GM21576 (cell line): ENCODE data around the gene SIK2.
"Not testable (repeated sequence)": the region's sequence is repeated elsewhere in the genome, so short reads cannot be mapped to it uniquely, and the experiment has no call there.

Experiments used
- ATAC-seq: cut with Tn5 transposase; IDR thresholded peaks from one replicate; pipeline ENCODE4 v1.9.1; 2021; ENCODE audit warnings: mild to moderate bottlenecking, moderate library complexity; ENCODE audit not compliant: unreplicated experiment

The SIK2 gene

DNA sequence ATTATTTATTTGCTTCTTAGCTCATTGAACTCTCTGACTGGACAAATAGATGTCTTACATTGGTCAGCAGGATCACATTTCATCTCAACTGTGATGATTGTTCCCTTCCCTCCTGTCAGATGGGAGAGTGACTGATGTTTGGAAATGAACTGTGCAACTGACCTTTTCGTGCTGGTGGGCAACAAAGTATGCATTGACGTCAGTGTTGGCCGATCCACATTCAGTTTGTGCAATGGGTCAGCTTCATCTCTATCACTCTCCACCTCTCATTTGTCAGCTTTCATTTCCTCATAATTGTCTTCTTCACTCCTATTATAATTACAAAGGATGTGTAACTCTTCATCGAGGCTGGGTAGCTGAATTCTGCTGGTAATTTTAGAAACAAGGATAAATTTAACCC lies 92.6 kb downstream of the SIK2 start:
- ATAC-seq: no peak

DNA sequence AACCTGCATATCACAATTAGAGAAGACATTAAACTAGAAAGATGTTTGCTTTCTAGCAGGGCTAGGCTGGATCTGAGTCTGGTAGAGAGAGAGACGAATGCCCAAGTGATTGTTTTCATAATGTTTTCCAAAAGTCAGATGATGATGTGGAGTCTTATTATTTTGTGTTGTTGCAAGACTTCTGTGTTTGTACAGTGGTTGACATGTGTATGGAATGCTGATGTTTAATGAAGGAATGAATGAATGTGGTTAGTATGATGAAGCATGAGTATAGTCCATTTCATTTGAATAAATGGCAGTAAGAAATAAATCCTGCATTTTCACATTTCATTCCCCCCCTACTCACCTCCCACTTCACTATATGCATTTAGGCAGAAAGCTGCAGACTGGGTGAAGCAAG lies 94.3 kb downstream of the SIK2 start:
- no peak for ATAC-seq

DNA sequence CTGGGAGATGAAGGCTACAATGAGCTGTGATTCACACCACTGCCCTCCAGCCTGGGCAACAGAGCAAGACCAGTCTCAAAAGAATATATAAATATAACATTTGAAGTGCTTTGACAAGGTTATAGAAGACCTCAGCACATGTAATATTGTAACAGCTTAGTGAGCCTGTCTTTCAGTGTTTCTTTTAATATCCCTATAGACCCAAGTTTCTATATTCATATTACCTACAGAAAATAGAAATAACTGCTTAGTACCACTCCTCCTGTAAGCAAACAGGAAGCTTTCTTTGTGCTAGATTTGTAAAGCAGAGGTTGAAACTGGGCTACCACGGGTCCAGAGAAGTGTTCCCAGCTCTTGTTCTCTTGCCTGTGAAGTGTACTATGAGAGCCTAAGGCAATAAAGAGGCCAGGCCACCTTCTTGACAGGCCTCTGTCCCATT lies 95.7 kb downstream of the SIK2 start:
- ATAC-seq: peak; percentile 39

DNA sequence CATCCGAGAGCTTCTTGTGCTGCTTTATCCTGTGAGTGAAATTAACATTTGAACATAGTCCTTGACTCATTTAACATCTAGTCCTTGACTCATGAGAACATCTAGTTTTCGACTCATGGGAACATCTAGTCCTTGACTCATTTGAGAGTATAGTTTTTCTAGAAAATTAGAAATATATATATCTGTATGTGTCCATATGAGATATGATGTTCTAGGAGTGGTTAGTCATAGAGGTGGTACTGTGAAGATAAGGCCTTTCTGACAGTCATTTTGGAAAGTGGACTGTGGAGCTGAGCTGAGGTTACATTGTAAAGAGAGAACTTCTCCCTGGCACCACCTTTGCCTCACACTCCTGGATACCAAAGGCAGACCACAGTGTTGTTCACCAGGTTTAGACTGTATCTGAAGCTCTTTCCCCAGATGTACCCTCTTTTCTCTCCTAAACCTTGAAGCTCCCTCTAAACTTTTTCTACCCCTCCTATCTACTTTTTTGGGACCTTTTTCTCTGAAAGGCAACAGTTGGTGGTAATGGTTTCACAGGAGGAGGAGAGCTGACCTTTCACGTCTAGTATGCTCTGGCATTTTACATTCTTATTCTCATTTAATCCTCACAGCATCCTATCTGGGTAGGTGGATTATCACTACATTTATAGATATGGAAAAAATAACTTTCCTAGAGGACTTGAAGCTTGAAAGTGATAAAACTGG lies 96.8 kb downstream of the SIK2 start:
- ATAC-seq: no peak

DNA sequence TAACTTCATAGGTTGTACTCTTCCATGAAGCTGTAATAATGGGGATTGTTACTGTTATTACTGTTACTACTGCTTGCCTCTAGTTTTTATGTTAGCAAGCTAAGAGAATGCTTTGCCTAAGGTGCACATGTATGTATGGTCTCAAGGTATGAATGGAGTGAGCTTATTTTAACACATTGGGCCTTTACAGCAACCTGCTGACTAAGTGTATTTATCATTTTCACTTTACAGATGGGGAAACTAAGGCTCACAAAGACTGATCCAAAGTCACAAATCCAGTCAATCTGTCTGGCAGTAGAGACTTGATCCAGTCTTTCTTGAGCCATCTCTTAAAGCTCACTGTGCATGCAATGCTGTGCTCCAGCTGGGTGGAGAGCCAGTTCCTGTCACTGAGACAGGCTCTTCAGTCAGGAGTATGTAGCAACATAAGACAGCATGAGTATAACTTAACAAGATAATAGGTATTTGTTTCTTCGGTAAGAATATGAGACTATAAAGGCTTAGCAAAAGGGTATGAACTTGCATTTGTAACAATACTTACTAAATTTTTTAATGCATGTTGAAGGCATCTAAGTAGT lies 97.4 kb downstream of the SIK2 start:
- ATAC-seq: no peak

- no peak for ATAC-seq
Measured at GRCh38 chr11:111700162-111700561, 97.9 kb downstream of the SIK2 start.

- ATAC-seq: no peak
Measured at GRCh38 chr11:111702623-111703022, 100.4 kb downstream of the SIK2 start.

- ATAC-seq: no peak
Measured at GRCh38 chr11:111703576-111703975, 101.3 kb downstream of the SIK2 start.

DNA sequence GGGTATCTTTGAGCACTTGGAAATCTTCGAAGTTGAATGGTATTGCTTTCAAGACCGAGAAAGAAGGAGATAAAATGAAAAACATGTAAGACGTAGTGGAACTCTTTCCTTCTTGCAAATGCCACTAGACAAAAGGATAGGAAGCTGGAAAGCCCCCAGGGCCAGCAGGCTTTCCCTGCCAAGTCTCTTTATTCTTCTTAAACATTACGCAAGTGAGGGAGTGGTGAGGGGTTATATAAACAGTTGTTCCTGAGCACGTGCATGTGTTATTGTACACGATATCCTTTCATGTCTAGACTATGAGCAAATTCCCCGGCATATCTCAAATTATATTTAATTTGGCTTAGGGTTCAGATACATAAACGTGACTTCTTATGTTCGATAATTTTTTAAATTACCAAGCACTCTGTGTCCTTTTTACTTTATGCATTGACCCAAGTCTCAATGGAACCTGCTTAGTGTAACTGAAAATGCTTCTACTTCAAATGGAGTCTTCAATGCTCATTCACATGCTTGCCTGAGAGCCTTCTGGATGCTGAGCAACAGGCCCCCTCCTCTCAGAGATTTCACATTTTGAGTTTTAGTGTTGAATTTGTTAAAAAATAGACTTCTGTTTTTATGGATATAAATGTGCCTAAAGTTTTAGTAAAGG lies 104.9 kb downstream of the SIK2 start:
- no peak for ATAC-seq

DNA sequence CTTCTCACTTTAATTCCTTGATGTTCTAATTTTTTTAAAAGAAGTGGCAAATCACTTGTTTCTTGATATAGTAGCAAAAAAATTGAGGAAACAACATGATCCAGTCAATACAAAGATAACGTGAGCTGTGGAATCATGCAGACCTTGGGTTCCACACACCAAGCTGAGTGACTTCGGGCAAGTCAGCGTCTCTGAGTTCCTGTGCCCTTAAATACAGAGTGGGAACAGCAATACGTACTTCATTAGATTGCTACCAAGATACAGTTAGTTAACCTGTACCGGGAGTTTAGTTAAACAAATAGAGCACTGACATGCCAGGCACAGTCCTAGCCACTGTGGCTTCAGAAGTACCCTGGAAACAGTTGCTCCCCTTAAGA lies 105.4 kb downstream of the SIK2 start:
- no peak for ATAC-seq

DNA sequence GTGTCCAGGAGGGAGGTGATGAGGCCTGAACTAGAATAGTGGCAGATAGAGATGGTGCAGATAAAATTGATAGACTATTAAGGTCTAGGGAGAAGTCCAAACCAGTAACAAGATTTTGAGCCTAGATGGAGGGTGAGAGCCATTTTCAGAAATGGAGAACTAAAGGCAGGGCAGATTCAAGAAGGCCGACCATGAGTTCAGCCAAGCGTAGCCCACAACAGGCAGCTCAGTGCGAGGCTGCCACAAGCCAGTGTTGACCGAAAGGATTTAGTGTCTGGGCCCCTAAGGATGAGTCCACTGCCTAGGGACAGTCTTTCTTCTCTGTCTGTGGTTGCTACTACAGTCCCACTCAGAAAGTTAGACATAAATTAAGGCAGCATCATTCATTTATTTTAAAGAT lies 112.3 kb downstream of the SIK2 start:
- no peak for ATAC-seq

- ATAC-seq: no peak
Measured at GRCh38 chr11:111715142-111715816, 113.0 kb downstream of the SIK2 start.

DNA sequence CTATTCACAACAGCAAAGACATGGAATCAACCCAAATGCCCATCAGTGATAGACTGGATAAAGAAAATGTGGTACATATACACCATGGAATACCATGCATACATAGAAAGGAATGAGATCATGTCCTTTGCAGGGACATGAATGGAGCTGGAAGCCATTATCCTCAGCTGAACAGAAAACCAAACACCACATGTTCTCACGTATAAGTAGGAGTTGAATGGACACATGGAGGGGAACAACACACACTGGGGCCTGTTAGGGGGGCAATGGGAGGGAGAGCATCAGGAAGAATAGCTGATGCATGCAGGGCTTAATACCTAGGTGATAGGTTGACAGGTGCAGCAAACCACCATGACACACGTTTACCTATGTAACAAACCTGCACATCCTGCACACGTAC lies 115.4 kb downstream of the SIK2 start:
- not testable (repeated sequence) for ATAC-seq

DNA sequence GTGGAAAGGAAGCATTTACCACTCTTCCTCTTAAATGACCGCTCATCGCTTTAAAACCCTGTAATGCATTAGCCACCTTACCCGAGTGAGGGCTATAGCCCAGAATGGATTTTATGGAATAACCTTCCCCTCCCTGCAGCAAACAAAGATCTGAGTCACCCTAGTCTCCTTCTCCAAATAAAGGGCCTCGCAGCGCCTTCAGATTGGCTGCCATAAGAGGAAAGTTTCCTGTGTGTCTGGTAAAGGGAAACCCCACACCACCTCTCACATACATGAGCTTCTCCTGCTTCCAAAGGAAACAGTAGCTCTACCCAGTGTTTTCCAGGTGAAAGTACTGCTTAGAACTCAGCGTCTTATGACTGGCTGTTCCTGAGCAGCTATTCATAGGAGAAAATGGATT lies 116.2 kb downstream of the SIK2 start:
- no peak for ATAC-seq

DNA sequence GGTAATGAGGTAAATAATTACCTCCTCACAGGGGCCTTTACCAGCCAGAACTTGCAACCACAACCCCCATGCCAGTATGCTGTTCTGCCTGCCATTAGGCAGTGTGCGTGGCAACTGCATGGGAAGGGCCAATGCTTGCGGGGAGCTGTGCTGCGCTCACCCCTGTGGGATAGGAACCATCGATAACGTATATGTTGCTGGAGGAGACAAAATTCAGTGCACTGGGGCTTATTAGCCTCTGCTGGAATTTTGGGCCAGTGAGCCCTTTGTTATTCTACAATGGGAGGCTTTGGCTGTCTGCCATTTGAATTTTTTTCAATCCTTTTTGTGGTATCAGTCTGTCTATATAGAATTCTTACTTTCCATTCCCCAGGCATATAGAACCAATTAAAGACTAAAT lies 116.6 kb downstream of the SIK2 start:
- no peak for ATAC-seq

DNA sequence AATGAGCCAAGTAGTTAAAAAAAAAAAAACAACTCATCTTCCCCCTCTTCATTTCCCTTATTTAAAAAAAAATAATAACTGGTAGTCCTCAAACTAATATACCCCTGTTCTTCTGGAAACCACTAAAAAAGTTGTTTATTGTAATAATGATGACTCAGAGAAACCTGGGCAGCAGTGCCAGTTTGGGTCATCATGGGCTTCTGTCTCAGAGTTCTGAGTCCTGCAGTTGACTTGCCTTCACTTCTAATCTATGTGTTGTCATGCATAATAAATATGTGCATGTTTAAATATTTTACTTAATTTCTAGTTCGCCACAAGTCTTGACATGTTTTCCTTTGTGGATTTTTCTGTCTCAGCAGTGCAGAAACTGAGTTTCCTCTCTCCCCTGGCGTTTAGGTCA lies 117.1 kb downstream of the SIK2 start:
- no peak for ATAC-seq

DNA sequence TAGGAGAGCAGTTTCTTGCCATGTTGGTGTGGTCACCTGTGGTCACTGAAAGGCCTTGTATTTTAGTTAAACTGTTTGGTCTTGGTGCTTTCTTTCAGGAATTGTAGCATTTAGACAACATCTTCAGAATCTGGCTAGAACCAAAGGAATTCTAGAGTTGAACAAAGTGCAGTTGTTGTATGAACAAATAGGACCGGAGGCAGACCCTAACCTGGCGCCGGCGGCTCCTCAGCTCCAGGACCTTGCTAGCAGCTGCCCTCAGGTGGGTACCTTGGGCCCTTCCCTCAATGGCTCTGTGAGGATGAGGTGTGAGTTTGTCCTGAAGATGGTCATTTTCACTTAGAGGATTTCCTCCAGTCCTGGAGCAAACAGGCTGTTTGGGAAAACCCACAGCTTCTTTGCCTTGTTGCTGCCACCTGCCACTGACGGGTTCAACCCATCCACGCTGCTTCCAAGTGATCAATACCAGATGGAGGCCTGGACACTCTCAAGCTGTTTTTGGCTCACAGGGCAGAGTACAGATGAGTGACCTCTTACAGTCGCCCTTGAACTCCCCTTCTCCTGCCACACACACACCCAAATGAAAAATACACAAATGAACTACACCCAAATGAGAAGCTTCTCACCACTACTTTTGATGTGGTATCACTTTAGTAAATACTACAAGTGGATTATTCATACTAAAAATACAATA lies 118.7 kb downstream of the SIK2 start:
- ATAC-seq: no peak

DNA sequence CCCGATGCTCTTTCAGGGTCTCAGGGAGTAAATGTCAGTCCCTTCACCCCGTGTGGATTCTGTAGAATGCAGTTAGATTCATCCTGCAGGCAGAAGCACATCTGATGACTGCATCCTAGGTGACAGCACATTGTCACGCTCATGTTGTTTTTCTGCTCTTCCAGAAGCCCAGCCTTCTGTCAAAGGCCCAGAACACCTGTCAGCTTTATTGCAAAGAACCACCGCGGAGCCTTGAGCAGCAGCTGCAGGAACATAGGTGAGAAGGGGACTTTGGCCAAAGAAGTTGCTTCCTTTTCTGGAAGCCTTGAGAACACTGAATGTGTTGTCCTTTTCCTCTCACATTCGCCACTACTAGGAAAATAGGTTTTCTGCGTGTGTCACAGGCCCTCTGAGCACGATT lies 120.3 kb downstream of the SIK2 start:
- no peak for ATAC-seq

DNA sequence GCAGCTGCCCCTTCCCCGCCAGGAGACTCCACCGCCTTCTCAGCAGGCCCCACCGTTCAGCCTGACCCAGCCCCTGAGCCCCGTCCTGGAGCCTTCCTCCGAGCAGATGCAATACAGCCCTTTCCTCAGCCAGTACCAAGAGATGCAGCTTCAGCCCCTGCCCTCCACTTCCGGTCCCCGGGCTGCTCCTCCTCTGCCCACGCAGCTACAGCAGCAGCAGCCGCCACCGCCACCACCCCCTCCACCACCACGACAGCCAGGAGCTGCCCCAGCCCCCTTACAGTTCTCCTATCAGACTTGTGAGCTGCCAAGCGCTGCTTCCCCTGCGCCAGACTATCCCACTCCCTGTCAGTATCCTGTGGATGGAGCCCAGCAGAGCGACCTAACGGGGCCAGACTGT lies 121.3 kb downstream of the SIK2 start:
- ATAC-seq: no peak

- ATAC-seq: no peak
Measured at GRCh38 chr11:111724615-111725129, 122.4 kb downstream of the SIK2 start.

GRCh38 chr11:111725621-111726020 lies 123.4 kb downstream of the SIK2 start:
- ATAC-seq: no peak
